GM13977 (cell line): ENCODE results near the gene PDGFA.

Source experiments
- DNase-seq: peaks from one replicate; pipeline ENCODE4 v3.0.0; 2012; ENCODE audit warnings: low spot score
- in situ Hi-C: fragments of 300-500 bp; cut with MboI; formaldehyde crosslinking; loops from one replicate; pipeline ENCODE4 v1.12.0; 2022; ENCODE audit warnings: low sequenced_read_pairs, low pct_unique_long_range_greater_than_20kb, mixed read lengths, inconsistent platforms; ENCODE audit not compliant: unreplicated experiment
- TF ChIP-seq, protein P1 (sequence below): IDR thresholded peaks from 2 replicates; pipeline ENCODE4 v1.5.1; 2012; ENCODE audit warnings: mild to moderate bottlenecking, control low read depth; ENCODE audit not compliant: insufficient read depth; ENCODE audit errors: extremely low read depth, missing control alignments

PDGFA gene

GRCh38 chr7:562789-563628 lies 43.4 kb upstream of the PDGFA start:
- no peak for DNase-seq
- TF ChIP-seq, protein P1, sequence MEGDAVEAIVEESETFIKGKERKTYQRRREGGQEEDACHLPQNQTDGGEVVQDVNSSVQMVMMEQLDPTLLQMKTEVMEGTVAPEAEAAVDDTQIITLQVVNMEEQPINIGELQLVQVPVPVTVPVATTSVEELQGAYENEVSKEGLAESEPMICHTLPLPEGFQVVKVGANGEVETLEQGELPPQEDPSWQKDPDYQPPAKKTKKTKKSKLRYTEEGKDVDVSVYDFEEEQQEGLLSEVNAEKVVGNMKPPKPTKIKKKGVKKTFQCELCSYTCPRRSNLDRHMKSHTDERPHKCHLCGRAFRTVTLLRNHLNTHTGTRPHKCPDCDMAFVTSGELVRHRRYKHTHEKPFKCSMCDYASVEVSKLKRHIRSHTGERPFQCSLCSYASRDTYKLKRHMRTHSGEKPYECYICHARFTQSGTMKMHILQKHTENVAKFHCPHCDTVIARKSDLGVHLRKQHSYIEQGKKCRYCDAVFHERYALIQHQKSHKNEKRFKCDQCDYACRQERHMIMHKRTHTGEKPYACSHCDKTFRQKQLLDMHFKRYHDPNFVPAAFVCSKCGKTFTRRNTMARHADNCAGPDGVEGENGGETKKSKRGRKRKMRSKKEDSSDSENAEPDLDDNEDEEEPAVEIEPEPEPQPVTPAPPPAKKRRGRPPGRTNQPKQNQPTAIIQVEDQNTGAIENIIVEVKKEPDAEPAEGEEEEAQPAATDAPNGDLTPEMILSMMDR = no peak
- in situ Hi-C loops = no loop called here

DNA sequence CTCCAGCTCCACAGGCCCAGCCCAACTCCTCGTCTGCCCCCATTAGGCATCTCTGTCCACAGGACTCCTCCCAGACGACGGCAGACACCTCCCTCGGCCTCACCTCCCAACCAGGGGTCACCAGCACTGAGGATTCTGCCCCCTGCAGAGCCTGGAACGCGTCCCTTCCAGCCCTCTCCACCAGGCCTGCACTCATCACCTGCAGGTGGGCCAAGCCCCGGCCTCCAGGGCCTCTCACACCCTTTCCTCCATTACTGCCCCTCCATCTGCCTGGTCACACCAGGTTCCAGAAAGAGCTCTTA lies 42.7 kb upstream of the PDGFA start:
- DNase-seq = no peak
- TF ChIP-seq, protein P1 = no peak
- in situ Hi-C loops = no loop called here

DNA sequence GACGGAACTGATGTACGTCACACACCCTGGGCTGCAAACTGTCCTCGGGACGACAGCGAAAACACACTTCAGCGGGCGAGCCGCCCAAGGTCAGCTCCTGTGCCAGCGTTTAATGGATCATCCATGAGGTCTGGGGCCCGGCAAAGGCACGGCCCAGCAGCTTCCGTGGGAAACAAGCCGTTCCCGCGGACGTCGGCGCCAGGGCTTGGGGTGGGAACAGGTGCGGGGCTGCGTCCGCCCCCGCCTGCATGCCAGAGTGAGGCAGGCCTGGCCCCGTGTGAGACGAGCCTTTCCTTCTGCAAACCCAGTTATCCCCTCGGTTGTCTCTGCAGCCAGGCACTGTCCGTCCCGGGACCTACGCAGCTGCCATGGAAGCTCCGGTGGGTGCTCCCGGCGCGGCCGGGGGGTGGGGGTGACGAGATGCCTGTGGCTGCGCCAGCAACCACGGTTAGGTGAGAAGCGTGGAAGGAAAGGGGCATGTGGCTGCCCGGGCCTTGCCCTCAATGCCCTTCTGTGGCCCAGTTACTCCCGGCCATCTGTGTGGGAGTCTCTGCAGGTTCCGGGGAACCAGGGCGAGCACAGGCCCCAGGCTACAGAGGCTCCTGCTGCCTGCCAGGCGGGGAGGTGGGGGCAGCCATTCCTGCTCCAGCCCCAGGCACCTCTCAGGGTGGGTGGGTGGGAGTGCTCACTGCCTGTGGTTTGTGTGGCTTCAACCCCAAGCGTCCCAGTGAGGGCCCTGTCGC lies 42.2 kb upstream of the PDGFA start:
- in situ Hi-C loops = no loop called here
- TF ChIP-seq, protein P1 = no peak
- DNase-seq = no peak

DNA sequence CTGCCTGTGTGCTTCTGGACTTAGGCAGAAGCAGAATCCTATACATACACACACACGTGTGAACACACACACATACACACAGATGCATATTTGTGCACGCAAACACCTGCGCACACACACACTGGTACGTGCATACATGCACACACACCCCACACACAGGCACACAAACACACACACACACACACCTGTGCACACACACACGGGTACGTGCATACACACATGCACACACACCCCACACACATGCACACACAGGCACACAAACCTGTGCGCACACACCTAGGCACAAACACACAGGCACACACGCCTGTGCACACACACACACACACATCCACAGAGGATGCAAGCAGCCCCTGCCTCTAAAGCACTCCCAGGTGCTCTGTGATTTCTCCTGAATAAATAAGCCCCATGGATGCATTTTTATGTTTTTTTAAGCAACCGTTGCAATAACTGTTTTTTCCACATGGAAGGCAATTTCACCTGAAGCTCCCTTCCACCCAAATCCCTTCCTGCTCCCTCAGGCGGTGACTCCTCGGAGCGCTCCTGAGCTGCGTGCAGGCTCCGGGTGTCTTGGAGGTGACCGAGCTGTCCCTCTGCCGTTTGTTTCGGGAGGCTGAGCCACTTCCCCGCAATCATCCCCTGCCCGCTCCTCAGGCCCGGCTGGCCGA lies 41.5 kb upstream of the PDGFA start:
- DNase-seq = no peak
- in situ Hi-C loops = no loop called here
- TF ChIP-seq, protein P1 = no peak

DNA sequence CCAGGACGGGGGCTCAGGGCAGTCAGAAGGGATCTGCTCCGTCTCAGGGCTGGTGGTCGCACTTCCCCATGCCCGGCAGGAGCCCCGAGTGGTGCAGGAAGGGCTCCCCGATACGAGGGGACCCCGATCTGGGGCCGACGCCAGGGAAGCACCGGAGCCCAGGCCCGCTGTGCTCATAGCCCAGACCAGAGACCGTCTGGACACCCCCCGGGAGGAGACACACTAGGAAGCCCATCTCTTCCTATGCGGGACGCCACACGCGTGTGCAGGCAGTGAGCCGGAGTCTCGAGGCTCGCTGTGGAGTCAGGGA lies 39.7 kb upstream of the PDGFA start:
- in situ Hi-C loops = no loop called here
- TF ChIP-seq, protein P1 = no peak
- DNase-seq = no peak

DNA sequence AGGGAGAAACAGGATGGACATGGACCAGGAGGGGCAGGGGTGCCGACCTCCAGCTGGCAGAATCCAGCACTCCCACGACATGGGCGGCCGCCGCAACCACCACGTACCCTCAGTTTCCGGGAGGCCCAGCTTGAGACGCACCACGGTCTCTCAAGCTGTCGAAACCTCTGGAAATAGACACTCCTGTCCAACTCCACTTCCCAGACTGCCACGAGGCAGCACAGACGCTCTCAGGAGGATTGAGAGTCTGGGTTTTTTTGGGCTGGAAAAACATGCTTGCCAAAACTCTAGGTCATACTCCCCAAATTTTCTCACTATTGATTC lies 37.9 kb upstream of the PDGFA start:
- TF ChIP-seq, protein P1 = no peak
- no peak for DNase-seq
- in situ Hi-C loops = no loop called here
